Measurements from ENCODE around the gene JUNB. TPM values are rescaled to one million over a fixed set of nuclear protein-coding genes. Genes with fewer than 3 reads are reported as not detected.

JUNB gene
- total RNA-seq, 2 experiments from 2014 or later: 197 TPM

- ChIA-PET CTCF (interaction anchor here (0.7 to 0.9 kb wide), 2 partner anchors 28 to 1490 kb away, joined by 3 read pairs; partner anchors contain the start of gene RNASEH2A), POLR2A (no interaction called here)
- H3K9me3 Mint-ChIP-seq: no peaks in the 10 kb centered on the region
- peaks cover 67% of the 10 kb centered on the region for H3K27me3 Mint-ChIP-seq
- peak; percentile 48 for DNase-seq
- no peak overlapping the region for H3K27ac Mint-ChIP-seq
- no peaks in the 10 kb centered on the region for H3K36me3 Mint-ChIP-seq (ENCODE audit: low read depth)
- peak overlapping the region; percentile 17 for H3K4me3 Mint-ChIP-seq
- H3K4me1 Mint-ChIP-seq: peaks cover 29% of the 10 kb centered on the region
Measured at GRCh38 chr19:12833738-12834565, 42.7 kb downstream of the JUNB start.

- peak within 1 kb of the TSS; percentile 17 for H3K4me3 Mint-ChIP-seq
- H3K9me3 Mint-ChIP-seq: no peaks in the 10 kb centered on the region
- POLR2A ChIA-PET: no interaction called here
Measured at GRCh38 chr19:12834566-12834943, 43.3 kb downstream of the JUNB start, which contains the start of gene RTBDN. Gene RTBDN, minus strand, starts transcription at chr19:12834579. Its CDS starts 4,600 bp downstream, at chr19:12829979.

GRCh38 chr19:12834976-12835757 is 43.9 kb downstream of the JUNB start:
- Mint-ChIP-seq H3K27ac (no peak overlapping the region), H3K4me1 (peaks cover 40% of the 10 kb centered on the region), H3K27me3 (peaks cover 74% of the 10 kb centered on the region), H3K4me3 (peak overlapping the region; percentile 17), H3K36me3 (ENCODE audit: low read depth) (no peaks in the 10 kb centered on the region), H3K9me3 (no peaks in the 10 kb centered on the region)
- CTCF ChIA-PET: interaction anchor here (0.6 to 1.0 kb wide), 6 partner anchors 10 to 1491 kb away, joined by 3 to 6 read pairs (median 3); partner anchors contain the start of gene RNASEH2A
- POLR2A ChIA-PET: no interaction called here
- peak; percentile 35 for DNase-seq

More at GRCh38 chr19:12834566-12834943, 43.3 kb downstream of the JUNB start, which contains the start of gene RTBDN:
- no peaks in the 10 kb centered on the region for H3K36me3 Mint-ChIP-seq (ENCODE audit: low read depth)
- H3K27me3 Mint-ChIP-seq: peaks cover 73% of the 10 kb centered on the region
- no peak for DNase-seq
- CTCF ChIA-PET: interaction anchor here (0.6 to 0.9 kb wide), 3 partner anchors 10 to 1490 kb away, joined by 3 read pairs; partner anchors contain the start of gene RNASEH2A
- no peak within 1 kb of the TSS for H3K27ac Mint-ChIP-seq
- peaks cover 35% of the 10 kb centered on the region for H3K4me1 Mint-ChIP-seq

- DNase-seq: no peak
- ChIA-PET POLR2A (interaction anchor here (0.7 to 1.2 kb wide), 2 partner anchors 10 to 34 kb away, joined by 3 read pairs; partner anchors contain the start of genes PRDX2 and THSD8), CTCF (interaction anchor here (1.2 to 1.8 kb wide), 3 partner anchors 11 to 76 kb away, joined by 3 to 15 read pairs (median 4); no protein-coding TSS in a partner anchor)
- peak overlapping the region; percentile 2 for H3K27ac Mint-ChIP-seq
- no peaks in the 10 kb centered on the region for H3K9me3 Mint-ChIP-seq
- H3K4me3 Mint-ChIP-seq: no peak overlapping the region
- H3K4me1 Mint-ChIP-seq: peaks cover 53% of the 10 kb centered on the region
- no peaks in the 10 kb centered on the region for H3K36me3 Mint-ChIP-seq (ENCODE audit: low read depth)
- H3K27me3 Mint-ChIP-seq: peaks cover 78% of the 10 kb centered on the region
Measured at GRCh38 chr19:12836529-12836863, 45.2 kb downstream of the JUNB start.

- Mint-ChIP-seq H3K36me3 (ENCODE audit: low read depth) (no peaks in the 10 kb centered on the region), H3K27ac (no peak overlapping the region), H3K4me1 (peaks cover 50% of the 10 kb centered on the region), H3K9me3 (no peaks in the 10 kb centered on the region), H3K27me3 (peaks cover 77% of the 10 kb centered on the region), H3K4me3 (no peak overlapping the region)
- DNase-seq: no peak
- CTCF ChIA-PET: interaction anchor here (0.7 to 1.8 kb wide), 5 partner anchors 10 to 77 kb away, joined by 3 to 15 read pairs (median 3); no protein-coding TSS in a partner anchor
- POLR2A ChIA-PET: interaction anchor here (0.7 to 1.2 kb wide), 2 partner anchors 9 to 35 kb away, joined by 3 read pairs; partner anchors contain the start of genes PRDX2 and THSD8
Measured at GRCh38 chr19:12837225-12837624, 45.9 kb downstream of the JUNB start.

- no peaks in the 10 kb centered on the region for H3K9me3 Mint-ChIP-seq
- H3K27me3 Mint-ChIP-seq: peaks cover 76% of the 10 kb centered on the region
- POLR2A ChIA-PET: interaction anchor here (1.0 kb wide), 1 partner anchor 60 kb away, joined by 3 read pairs; no protein-coding TSS in a partner anchor
- no peak within 1 kb of the TSS for H3K27ac Mint-ChIP-seq
- peak within 1 kb of the TSS; percentile 51 for H3K4me3 Mint-ChIP-seq
- H3K4me1 Mint-ChIP-seq: peaks cover 41% of the 10 kb centered on the region
- DNase-seq: peak; percentile 61
- CTCF ChIA-PET: interaction anchor here (1.8 kb wide), 1 partner anchor 9 kb away, joined by 15 read pairs; no protein-coding TSS in a partner anchor
- H3K36me3 Mint-ChIP-seq (ENCODE audit: low read depth): no peaks in the 10 kb centered on the region
Measured at GRCh38 chr19:12838182-12838885, 47.0 kb downstream of the JUNB start, which contains the start of gene MAST1. Gene MAST1, plus strand, starts transcription at chr19:12838515. Its CDS starts 58 bp downstream, at chr19:12838573.

GRCh38 chr19:12838886-12839756 is 47.8 kb downstream of the JUNB start:
- peak; percentile 39 for DNase-seq
- peaks cover 40% of the 10 kb centered on the region for H3K4me1 Mint-ChIP-seq
- H3K36me3 Mint-ChIP-seq (ENCODE audit: low read depth): no peaks in the 10 kb centered on the region
- peak overlapping the region; percentile 51 for H3K4me3 Mint-ChIP-seq
- H3K9me3 Mint-ChIP-seq: no peaks in the 10 kb centered on the region
- ChIA-PET CTCF (interaction anchor here (0.8 kb wide), 1 partner anchor 74 kb away, joined by 3 read pairs; no protein-coding TSS in a partner anchor), POLR2A (interaction anchor here (1.0 kb wide), 1 partner anchor 61 kb away, joined by 3 read pairs; no protein-coding TSS in a partner anchor)
- H3K27me3 Mint-ChIP-seq: peaks cover 74% of the 10 kb centered on the region
- no peak overlapping the region for H3K27ac Mint-ChIP-seq

GRCh38 chr19:12840091-12841079 is 49.1 kb downstream of the JUNB start:
- Mint-ChIP-seq H3K27ac (no peak overlapping the region), H3K27me3 (peaks cover 67% of the 10 kb centered on the region), H3K36me3 (ENCODE audit: low read depth) (no peaks in the 10 kb centered on the region), H3K4me1 (peaks cover 32% of the 10 kb centered on the region), H3K4me3 (peak overlapping the region; percentile 24), H3K9me3 (no peaks in the 10 kb centered on the region)
- peak; percentile 64 for DNase-seq
- CTCF ChIA-PET: no interaction called here
- POLR2A ChIA-PET: no interaction called here

- peak; percentile 30 for DNase-seq
- Mint-ChIP-seq H3K4me1 (peaks cover 32% of the 10 kb centered on the region), H3K27ac (no peak overlapping the region), H3K27me3 (peaks cover 61% of the 10 kb centered on the region), H3K9me3 (no peaks in the 10 kb centered on the region), H3K36me3 (ENCODE audit: low read depth) (no peaks in the 10 kb centered on the region), H3K4me3 (peak overlapping the region; percentile 24)
- CTCF ChIA-PET: no interaction called here
- POLR2A ChIA-PET: no interaction called here
Measured at GRCh38 chr19:12841094-12841493, 49.8 kb downstream of the JUNB start.

- ChIA-PET CTCF (no interaction called here), POLR2A (no interaction called here)
- no peak overlapping the region for H3K4me3 Mint-ChIP-seq
- peaks cover 52% of the 10 kb centered on the region for H3K27me3 Mint-ChIP-seq
- H3K27ac Mint-ChIP-seq: no peak overlapping the region
- no peaks in the 10 kb centered on the region for H3K36me3 Mint-ChIP-seq (ENCODE audit: low read depth)
- no peaks in the 10 kb centered on the region for H3K9me3 Mint-ChIP-seq
- DNase-seq: no peak
- H3K4me1 Mint-ChIP-seq: peaks cover 34% of the 10 kb centered on the region
Measured at GRCh38 chr19:12842511-12842910, 51.2 kb downstream of the JUNB start.
